CD14-positive monocyte (primary cell): Measurements from ENCODE around the gene TMEM132E. TPM values are rescaled to one million over a fixed set of nuclear protein-coding genes. Genes with fewer than 3 reads are reported as not detected.

Experiments used
- DNase-seq, 3 donors: peaks; one replicate each; pipeline ENCODE4 v3.0.0-alpha.2; 2011 to 2022
- H2AFZ ChIP-seq: 2 replicates; pipeline ENCODE4 v1.6.0; 2012; ENCODE audit warnings: mild to moderate bottlenecking, low read depth, low read length, inconsistent platforms; ENCODE audit not compliant: insufficient read depth, poor library complexity, severe bottlenecking
- H3K27ac ChIP-seq, 2 donors: 1 replicate in 1 of 2; 2 replicates in 1 of 2; pipeline ENCODE4 v1.5.1; 2012 to 2013; ENCODE audit warnings: low read length in 2 of 2, control low read depth in 1 of 2, inconsistent platforms in 1 of 2, low read depth in 1 of 2, mild to moderate bottlenecking in 1 of 2
- H3K27me3 ChIP-seq, 2 donors: one replicate each; pipeline versions ENCODE4 v1.6.0 to v1.6.1; 2011 to 2013; ENCODE audit warnings: low read length in 2 of 2; ENCODE audit not compliant: control insufficient read depth in 2 of 2, insufficient read depth in 2 of 2
- H3K36me3 ChIP-seq, 2 donors: replicated peaks in 1 of 2; 1 replicate in 1 of 2; 2 replicates in 1 of 2; pipeline versions ENCODE4 v1.5.1 to v1.6.1; 2012 to 2013; ENCODE audit warnings: low read length in 2 of 2, control low read depth in 1 of 2, inconsistent platforms in 1 of 2, mild to moderate bottlenecking in 1 of 2; ENCODE audit not compliant: insufficient read depth in 2 of 2, control insufficient read depth in 1 of 2
- H3K4me1 ChIP-seq, 2 donors: 1 replicate in 1 of 2; 2 replicates in 1 of 2; pipeline versions ENCODE4 v1.5.1 to v1.6.1; 2012 to 2013; ENCODE audit warnings: low read length in 2 of 2, control low read depth in 1 of 2, inconsistent platforms in 1 of 2, mild to moderate bottlenecking in 1 of 2, moderate library complexity in 1 of 2; ENCODE audit not compliant: insufficient read depth in 2 of 2, control insufficient read depth in 1 of 2
- H3K4me2 ChIP-seq: replicated peaks from 2 replicates; pipeline ENCODE3; 2012; ENCODE audit warnings: low read length, moderate library complexity, mild to moderate bottlenecking; ENCODE audit not compliant: poor library complexity, severe bottlenecking; ENCODE audit errors: extremely low read depth
- H3K4me3 ChIP-seq, 3 experiments: fragments of 200-600 bp in 1 of 3; sonication (generic) in 1 of 3; replicated peaks in 1 of 3; 1 replicate in 2 of 3; 2 replicates in 1 of 3; pipeline ENCODE4 v1.5.1; 2011 to 2013; ENCODE audit warnings: low read length in 3 of 3, mild to moderate bottlenecking in 3 of 3, control low read depth in 2 of 3, low read depth in 2 of 3, inconsistent platforms in 1 of 3, moderate library complexity in 1 of 3
- H3K79me2 ChIP-seq: 2 replicates; pipeline ENCODE4 v1.6.0; 2012; ENCODE audit warnings: mild to moderate bottlenecking, control low read depth, inconsistent platforms, low read length, moderate library complexity; ENCODE audit not compliant: insufficient read depth
- H3K9ac ChIP-seq: 2 replicates; pipeline ENCODE4 v1.6.0; 2017; ENCODE audit warnings: low read length, mild to moderate bottlenecking; ENCODE audit not compliant: insufficient read depth, poor library complexity, severe bottlenecking
- H3K9me3 ChIP-seq, 2 donors: replicated peaks in 1 of 2; 1 replicate in 1 of 2; 2 replicates in 1 of 2; pipeline versions ENCODE4 v1.5.1 to v1.6.1; 2012 to 2013; ENCODE audit warnings: low read length in 2 of 2, control low read depth in 1 of 2; ENCODE audit not compliant: control insufficient read depth in 1 of 2, insufficient read depth in 1 of 2
- H4K20me1 ChIP-seq: 2 replicates; pipeline ENCODE4 v1.6.0; 2012; ENCODE audit warnings: mild to moderate bottlenecking, low read length, control low read depth, moderate library complexity; ENCODE audit not compliant: insufficient read depth
- H3K27ac Mint-ChIP-seq, 7 donors: one replicate each; pipeline ENCODE4 v1.8.0; 2020; ENCODE audit warnings: mild to moderate bottlenecking in 7 of 7, mixed read lengths in 7 of 7, moderate library complexity in 6 of 7, inconsistent platforms in 2 of 7
- H3K27me3 Mint-ChIP-seq, 3 donors: one replicate each; pipeline ENCODE4 v1.8.0; 2021 to 2022; ENCODE audit warnings: low read depth in 3 of 3, mild to moderate bottlenecking in 3 of 3, mixed read lengths in 3 of 3, moderate library complexity in 3 of 3, inconsistent platforms in 1 of 3
- H3K36me3 Mint-ChIP-seq, 2 donors: one replicate each; pipeline ENCODE4 v1.8.0; 2020; ENCODE audit warnings: mixed read lengths in 2 of 2, inconsistent platforms in 1 of 2, mild to moderate bottlenecking in 1 of 2
- H3K4me1 Mint-ChIP-seq: one replicate; pipeline ENCODE4 v1.8.0; 2020; ENCODE audit warnings: mild to moderate bottlenecking, mixed read lengths
- H3K4me3 Mint-ChIP-seq, 2 donors: one replicate each; pipeline ENCODE4 v1.8.0; 2020; ENCODE audit warnings: mild to moderate bottlenecking in 2 of 2, mixed read lengths in 2 of 2, moderate library complexity in 1 of 2
- H3K9me3 Mint-ChIP-seq, 7 donors: one replicate each; pipeline ENCODE4 v1.8.0; 2020 to 2022; ENCODE audit warnings: mixed read lengths in 7 of 7, mild to moderate bottlenecking in 6 of 7, moderate library complexity in 6 of 7, inconsistent platforms in 2 of 7
- CTCF ChIP-seq: fragments of 200-600 bp; IDR thresholded peaks from one replicate; pipeline ENCODE4 v1.8.0; 2022; ENCODE audit warnings: antibody characterized with exemption, mild to moderate bottlenecking
- WGBS: methylation state at CpG from one replicate; pipeline ENCODE4 v1.1.5; 2013; ENCODE audit warnings: missing lambda C conversion rate; ENCODE audit not compliant: insufficient coverage; 5-methylcytosine and 5-hydroxymethylcytosine counted together
- intact Hi-C, 2 donors: fragments of 100-400 bp; cut with micrococcal nuclease; formaldehyde crosslinking; loops; one replicate each; pipeline versions ENCODE4 v1.15.0 to v1.15.1; 2023
- polyA plus RNA-seq, 3 donors: library from polyadenylated mRNA; depleted of rRNA in 1 of 3; unstranded in 2 of 3; stranded (reverse) in 1 of 3; fragments of 300-500 nt in 2 of 3; fragments of >200 nt in 1 of 3; fragmentation: Illumina TruSeq in 2 of 3; gene quantifications; 1 replicate in 2 of 3; 2 replicates in 1 of 3; pipeline ENCODE4 v1.2.3, GENCODE V29; 2012 to 2021

TMEM132E gene
- polyA plus RNA-seq, 3 donors: not detected

DNA sequence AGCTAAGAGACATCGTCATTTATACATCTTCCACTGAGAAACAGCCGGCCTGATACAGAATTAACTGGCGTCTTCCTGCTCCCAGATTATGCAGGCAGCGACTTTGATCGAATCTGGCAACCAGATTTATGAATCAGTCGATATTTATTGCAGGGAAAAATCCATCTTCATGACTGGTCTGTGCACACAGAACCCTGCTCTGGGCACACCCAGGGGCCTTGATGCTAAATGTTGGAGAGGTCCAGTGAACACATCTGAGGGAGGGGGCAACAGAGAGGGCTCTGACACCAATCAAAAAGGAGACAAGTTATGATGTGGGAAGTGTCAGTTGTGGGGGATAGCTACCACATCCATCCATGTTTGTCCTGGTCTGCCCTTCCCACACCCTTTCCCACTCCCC, 102.9 kb downstream of the TMEM132E start:
- H3K27me3 Mint-ChIP-seq: peaks cover 7 to 14% (median 12%) of the 10 kb centered on the region in 3 donors
- H3K36me3 Mint-ChIP-seq: no peaks in the 10 kb centered on the region
- WGBS: 81% methylated on average over 4 of the region's 6 CpGs
- Histone ChIP-seq H3K9ac (no peak overlapping the region), H3K79me2 (no peaks in the 10 kb centered on the region), H3K36me3 (no peaks in the 10 kb centered on the region), H4K20me1 (no peaks in the 10 kb centered on the region), H3K4me3 (no peak overlapping the region), H3K27me3 (peaks cover 0 to 2% of the 10 kb centered on the region in 2 donors), H2AFZ (no peak overlapping the region), H3K9me3 (no peaks in the 10 kb centered on the region), H3K27ac (no peak overlapping the region), H3K4me2 (no peak overlapping the region), H3K4me1 (no peaks in the 10 kb centered on the region)
- H3K9me3 Mint-ChIP-seq: peaks cover 0 to 3% (median 0%) of the 10 kb centered on the region in 7 donors
- H3K4me1 Mint-ChIP-seq: no peaks in the 10 kb centered on the region
- no peak overlapping the region for H3K4me3 Mint-ChIP-seq
- H3K27ac Mint-ChIP-seq: no peak overlapping the region
- no peak for TF ChIP-seq CTCF
- DNase-seq: no peak
- intact Hi-C loops: no loop called here

GRCh38 chr17:34683390-34683789, 104.0 kb downstream of the TMEM132E start:
- Mint-ChIP-seq H3K27me3 (peaks cover 10 to 15% (median 12%) of the 10 kb centered on the region in 3 donors), H3K36me3 (no peaks in the 10 kb centered on the region), H3K4me3 (no peak overlapping the region), H3K9me3 (peaks cover 0 to 5% (median 2%) of the 10 kb centered on the region in 7 donors), H3K4me1 (no peaks in the 10 kb centered on the region), H3K27ac (no peak overlapping the region)
- Histone ChIP-seq H3K4me2 (no peak overlapping the region), H4K20me1 (no peaks in the 10 kb centered on the region), H3K27me3 (peaks cover 0 to 2% of the 10 kb centered on the region in 2 donors), H3K79me2 (no peaks in the 10 kb centered on the region), H3K4me3 (no peak overlapping the region), H2AFZ (no peak overlapping the region), H3K9me3 (no peaks in the 10 kb centered on the region), H3K4me1 (no peaks in the 10 kb centered on the region), H3K36me3 (no peaks in the 10 kb centered on the region), H3K27ac (no peak overlapping the region), H3K9ac (no peak overlapping the region)
- TF ChIP-seq CTCF: no peak
- whole genome bisulfite sequencing: 80% methylated on average over 1 of the region's 2 CpGs
- no peak for DNase-seq
- intact Hi-C loops: no loop called here

Other genes with a start within 250 kb of the TMEM132E start
- not detected for gene CCL13, start 223.1 kb upstream of the TMEM132E start, polyA plus RNA-seq
- gene CCL1, start 216.3 kb upstream of the TMEM132E start, polyA plus RNA-seq: not detected